Stomach (tissue), 9 donors: Measurements from ENCODE around the gene IFFO2. TPM values are rescaled to one million over a fixed set of nuclear protein-coding genes. Genes with fewer than 3 reads are reported as not detected.
A peak's percentile ranks its signal among the peaks of the same experiment; 100 is the strongest.

Source experiments
- DNase-seq, 2 donors: peaks; one replicate each; pipeline versions ENCODE4 v3.0.0 to v3.0.0-alpha.2; 2013 to 2019
- H3K27ac ChIP-seq, 5 donors: fragments of 200-600 bp in 4 of 5; sonication (generic) in 4 of 5; one replicate each; pipeline ENCODE4 v1.5.1; 2013 to 2019; ENCODE audit warnings: mild to moderate bottlenecking in 1 of 5, moderate library complexity in 1 of 5
- H3K27me3 ChIP-seq, 3 donors: fragments of 200-600 bp; sonication (generic); one replicate each; pipeline ENCODE4 v1.5.1; 2017 to 2019; ENCODE audit warnings: mixed run types in 1 of 3
- H3K36me3 ChIP-seq, 4 donors: fragments of 200-600 bp; sonication (generic); 1 replicate in 3 of 4; 2 replicates in 1 of 4; pipeline ENCODE4 v1.5.1; 2016 to 2019
- H3K4me1 ChIP-seq, 4 donors: fragments of 200-600 bp; sonication (generic); one replicate each; pipeline ENCODE4 v1.5.1; 2016 to 2019
- H3K4me3 ChIP-seq, 4 donors: fragments of 200-600 bp; sonication (generic) in 3 of 4; one replicate each; pipeline ENCODE4 v1.5.1; 2016 to 2019; ENCODE audit warnings: mild to moderate bottlenecking in 1 of 4
- H3K9me3 ChIP-seq, 4 donors: fragments of 200-600 bp; sonication (generic); one replicate each; pipeline ENCODE4 v1.5.1; 2016 to 2019
- CTCF ChIP-seq, 7 experiments: fragments of 450-650 bp in 4 of 7; fragments of 200-600 bp in 3 of 7; sonication (generic) in 3 of 7; IDR thresholded peaks; one replicate each; pipeline ENCODE4 v1.5.1; 2016 to 2019; ENCODE audit warnings: antibody characterized with exemption in 7 of 7, control low read depth in 2 of 7, mild to moderate bottlenecking in 1 of 7
- EP300 ChIP-seq: sonication (generic); formaldehyde crosslinking; IDR thresholded peaks from one replicate; pipeline ENCODE4 v1.6.1; 2017; ENCODE audit warnings: antibody characterized with exemption
- POLR2A ChIP-seq, 4 donors: fragments of 450-650 bp; IDR thresholded peaks; one replicate each; pipeline ENCODE4 v1.6.1; 2016; ENCODE audit warnings: antibody characterized with exemption in 4 of 4, control low read depth in 2 of 4, mild to moderate bottlenecking in 1 of 4, moderate library complexity in 1 of 4
- POLR2AphosphoS5 ChIP-seq, 3 donors: sonication (generic); formaldehyde crosslinking; IDR thresholded peaks; one replicate each; pipeline ENCODE4 v1.6.1; 2016; ENCODE audit warnings: antibody characterized with exemption in 3 of 3
- WGBS, 5 donors: extraction: QIAGEN DNeasy Blood & Tissue Kit in 3 of 5; methylation state at CpG; one replicate each; pipeline versions ENCODE4 v1.1.5 to v1.1.7; 2013 to 2018; 5-methylcytosine and 5-hydroxymethylcytosine counted together
- intact Hi-C: fragments of 100-400 bp; cut with DNase I; formaldehyde crosslinking; loops from one replicate; pipeline ENCODE4 v1.15.1; 2023; ENCODE audit warnings: low total_unique reads
- polyA plus RNA-seq, 3 donors: library from polyadenylated mRNA; stranded (reverse); fragments of 200-250 nt; gene quantifications; one replicate each; pipeline ENCODE4 v1.2.3, GENCODE V29; 2013
- total RNA-seq, 5 donors: library from RNA; depleted of rRNA; stranded (reverse); fragments of >200 nt; gene quantifications; one replicate each; pipeline versions ENCODE4 v1.1.0 to v1.2.3, GENCODE V29; 2014 to 2016
- donor health status: healthy with polysubstance abuse.
- donor health status: Bipolar disorder and iron deficiency.
- donor health status: healthy.

Gene IFFO2
- total and polyA plus RNA-seq, 8 donors = 0.58 to 47.8 (median 4.5) TPM

- intact Hi-C loops = loop anchor here (10.0 kb wide), 1 partner anchor 52 kb away; the partner anchor contains the start of gene IFFO2
- Histone ChIP-seq H3K9me3 (no peaks in the 10 kb centered on the region), H3K4me3 (peak within 1 kb of the TSS; percentile 74 to 93 (median 78)), H3K4me1 (peaks cover 14 to 39% (median 32%) of the 10 kb centered on the region in 4 donors), H3K36me3 (peaks cover 0 to 3% (median 1%) of the 10 kb centered on the region in 4 donors), H3K27me3 (no peaks in the 10 kb centered on the region), H3K27ac (peak within 1 kb of the TSS; percentile 90 to 96 (median 93))
- WGBS, 5 donors = 0% methylated on average over 38 to 55 of the region's 55 CpGs
- peak; percentile 98 to 99 for DNase-seq
- TF ChIP-seq POLR2AphosphoS5 (IDR thresholded peaks at IDR 0.05) (peak; percentile 63 to 71 (median 67)), CTCF (IDR thresholded peaks at IDR 0.05) (peak in 1 of 7 experiments; percentile 14), EP300 (no peak), POLR2A (IDR thresholded peaks at IDR 0.05) (no peak)
Observed at GRCh38 chr1:18902523-18903290, 53.8 kb downstream of the IFFO2 start, which contains the start of gene ALDH4A1. Gene ALDH4A1, minus strand, starts transcription at chr1:18902555. Its CDS starts 32 bp downstream, at chr1:18902523.

GRCh38 chr1:18901952-18902522 lies 54.4 kb downstream of the IFFO2 start:
- peaks cover 7 to 33% (median 27%) of the 10 kb centered on the region in 4 donors for H3K4me1 ChIP-seq
- TF ChIP-seq EP300 (no peak), POLR2A (IDR thresholded peaks at IDR 0.05) (no peak), CTCF (IDR thresholded peaks at IDR 0.05) (no peak), POLR2AphosphoS5 (IDR thresholded peaks at IDR 0.05) (peak in 1 of 3 donors; percentile 61)
- WGBS, 5 donors = 1 to 2% (median 1%) methylated on average over 16 to 44 of the region's 44 CpGs
- H3K36me3 ChIP-seq = no peaks in the 10 kb centered on the region
- no peaks in the 10 kb centered on the region for H3K27me3 ChIP-seq
- peak in 1 of 2 donors; percentile 59 for DNase-seq
- peak overlapping the region; percentile 74 to 93 (median 78) for H3K4me3 ChIP-seq
- intact Hi-C loops = loop anchor here (10.0 kb wide), 1 partner anchor 53 kb away; the partner anchor contains the start of gene IFFO2
- no peaks in the 10 kb centered on the region for H3K9me3 ChIP-seq
- H3K27ac ChIP-seq = peak overlapping the region; percentile 77 to 96 (median 91)

- TF ChIP-seq EP300 = no peak
- TF ChIP-seq CTCF (IDR thresholded peaks at IDR 0.05) = no peak
- no peak for TF ChIP-seq POLR2A (IDR thresholded peaks at IDR 0.05)
- no peak for TF ChIP-seq POLR2AphosphoS5 (IDR thresholded peaks at IDR 0.05)
- WGBS, 5 donors = 38 to 50% (median 45%) methylated on average over 8 to 9 of the region's 9 CpGs
- Histone ChIP-seq H3K9me3 (no peaks in the 10 kb centered on the region), H3K4me3 (peak overlapping the region; percentile 74 to 93 (median 78)), H3K27ac (peak overlapping the region in 1 of 5 donors; percentile 91), H3K4me1 (peaks cover 7 to 27% (median 24%) of the 10 kb centered on the region in 4 donors), H3K36me3 (no peaks in the 10 kb centered on the region), H3K27me3 (no peaks in the 10 kb centered on the region)
- no peak for DNase-seq
- intact Hi-C loops = loop anchor here (10.0 kb wide), 1 partner anchor 53 kb away; the partner anchor contains the start of gene IFFO2
Observed at GRCh38 chr1:18901147-18901951, 55.1 kb downstream of the IFFO2 start.
